WI38 (cell line): ENCODE results near the gene AJM1.
"Not testable (repeated sequence)": the region's sequence is repeated elsewhere in the genome, so short reads cannot be mapped to it uniquely, and the experiment has no call there.

Experiments used
- H3K4me3 ChIP-seq: 2 replicates; pipeline ENCODE4 v1.5.1; 2011; ENCODE audit warnings: low read depth, mild to moderate bottlenecking, control low read depth, low read length
- CTCF ChIP-seq: IDR thresholded peaks from 2 replicates; pipeline ENCODE4 v1.5.1; 2012; ENCODE audit warnings: low read depth, mild to moderate bottlenecking, control low read depth, low read length

Gene AJM1

DNA sequence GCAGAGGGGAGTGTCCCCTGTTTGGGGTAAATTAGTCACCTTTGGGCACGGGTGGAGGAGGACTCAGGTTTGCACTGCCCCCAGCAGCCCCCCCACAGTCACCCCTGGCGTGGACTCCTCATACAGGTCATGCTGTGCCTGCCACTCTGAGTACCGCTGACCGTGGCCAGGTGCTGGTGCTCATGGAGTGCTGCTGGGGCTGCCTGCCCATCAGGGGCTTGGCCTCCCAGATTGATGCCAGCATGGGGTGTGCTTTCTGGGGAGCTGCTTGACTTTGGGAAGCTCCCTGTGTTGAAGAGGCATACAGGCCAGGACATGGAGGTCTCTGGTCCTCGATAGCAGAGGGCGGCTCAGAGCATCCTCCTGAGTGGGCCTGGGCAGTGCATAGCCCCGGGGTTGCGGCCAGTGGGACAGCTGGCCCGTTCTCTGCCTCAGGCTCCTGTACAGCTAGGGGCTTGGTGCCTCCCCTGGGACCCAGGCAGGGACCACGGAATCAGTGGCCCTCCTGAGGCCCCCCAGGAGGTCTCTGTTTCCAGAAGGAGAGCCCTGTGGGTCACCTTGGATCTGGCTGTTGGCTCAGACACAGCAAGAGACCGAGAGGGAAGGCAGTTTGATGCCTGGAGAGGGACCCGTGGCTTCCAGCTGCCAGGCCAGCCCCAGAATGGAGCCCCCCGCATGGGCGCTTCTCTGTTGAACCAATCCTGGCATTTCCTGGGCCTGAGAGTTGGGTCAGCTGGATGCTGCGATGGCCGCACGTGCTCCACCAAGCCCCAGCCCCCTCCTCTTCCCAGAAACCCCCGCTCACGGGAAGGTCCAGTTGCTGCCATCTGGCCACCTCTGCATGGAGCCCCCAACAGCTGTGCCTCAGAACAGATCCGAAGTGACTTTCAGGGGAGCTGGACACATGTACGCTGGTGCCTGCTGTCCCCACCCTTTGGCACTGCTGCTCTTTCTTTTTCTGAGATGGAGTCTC is 6.1 kb upstream of the AJM1 start:
- TF ChIP-seq CTCF: no peak
- no peak overlapping the region for H3K4me3 ChIP-seq

- no peak overlapping the region for H3K4me3 ChIP-seq
- no peak for TF ChIP-seq CTCF
Observed at GRCh38 chr9:136837146-136837855, 5.0 kb upstream of the AJM1 start.

DNA sequence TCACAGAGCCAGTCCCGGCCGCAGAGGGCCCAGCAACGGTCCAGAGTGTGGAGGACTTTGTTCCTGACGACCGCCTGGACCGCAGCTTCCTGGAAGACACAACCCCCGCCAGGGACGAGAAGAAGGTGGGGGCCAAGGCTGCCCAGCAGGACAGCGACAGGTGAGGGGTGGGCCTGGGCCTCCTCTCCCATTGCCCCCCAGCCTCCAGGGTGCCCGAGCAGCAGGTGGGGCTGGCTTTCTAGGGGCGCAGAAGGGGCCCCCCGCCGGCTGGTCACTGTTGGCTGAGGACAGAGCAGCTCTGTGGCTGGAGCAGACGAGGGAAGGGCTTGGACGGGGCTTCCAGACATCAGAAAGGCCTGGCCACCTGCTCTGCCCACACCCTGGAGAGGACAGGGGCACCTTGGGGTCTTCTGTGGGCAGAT is 4.4 kb upstream of the AJM1 start:
- not testable (repeated sequence) for H3K4me3 ChIP-seq

GRCh38 chr9:136838314-136839228 is 3.7 kb upstream of the AJM1 start:
- no peak for TF ChIP-seq CTCF

DNA sequence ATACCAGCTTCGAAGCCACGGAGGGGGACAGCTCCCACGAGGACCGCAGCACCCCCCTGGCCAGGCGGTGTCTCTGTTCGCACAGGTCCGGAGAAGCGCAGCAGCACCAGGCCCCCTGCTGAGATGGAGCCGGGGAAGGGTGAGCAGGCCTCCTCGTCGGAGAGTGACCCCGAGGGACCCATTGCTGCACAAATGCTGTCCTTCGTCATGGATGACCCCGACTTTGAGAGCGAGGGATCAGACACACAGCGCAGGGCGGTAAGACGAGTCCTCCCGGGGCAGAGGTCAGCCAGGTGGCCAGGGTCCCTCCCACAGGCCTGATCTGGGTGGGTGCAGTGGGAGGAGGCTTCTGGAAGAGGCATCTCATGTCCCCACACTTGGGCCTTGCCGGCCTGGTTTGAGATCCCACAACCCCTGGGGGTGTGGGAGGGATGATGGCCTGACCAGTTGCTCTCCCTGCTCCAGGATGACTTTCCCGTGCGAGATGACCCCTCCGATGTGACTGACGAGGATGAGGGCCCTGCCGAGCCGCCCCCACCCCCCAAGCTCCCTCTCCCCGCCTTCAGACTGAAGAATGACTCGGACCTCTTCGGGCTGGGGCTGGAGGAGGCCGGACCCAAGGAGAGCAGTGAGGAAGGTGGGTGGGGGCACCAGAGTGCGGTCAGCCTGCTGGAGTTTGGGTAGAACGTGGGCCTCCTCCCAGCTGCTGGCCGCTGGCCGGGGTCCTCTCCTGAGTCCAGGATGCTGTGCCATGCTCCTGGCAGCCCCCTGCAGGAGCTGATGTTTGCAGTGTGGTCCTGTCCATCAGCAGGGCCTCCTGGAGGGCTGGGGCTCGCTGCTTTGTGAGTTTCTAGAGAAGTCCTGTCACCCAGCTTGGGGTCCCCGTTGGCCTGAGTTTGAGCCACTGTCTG is 2.8 kb upstream of the AJM1 start:
- H3K4me3 ChIP-seq: no peak overlapping the region
- no peak for TF ChIP-seq CTCF

More at GRCh38 chr9:136838314-136839228, 3.7 kb upstream of the AJM1 start:
- H3K4me3 ChIP-seq: no peak overlapping the region

- TF ChIP-seq CTCF: no peak
- no peak overlapping the region for H3K4me3 ChIP-seq
Observed at GRCh38 chr9:136840140-136840876, 2.0 kb upstream of the AJM1 start.
